Measurements from ENCODE around the gene GGCX.

The GGCX gene

GRCh38 chr2:85578243-85579180 is 17.2 kb upstream of the GGCX start:
- TF ChIP-seq CTCF (conservative IDR thresholded peaks at IDR 0.05; ENCODE audit: low read depth, low read length): no peak
- no peak overlapping the region for H3K4me3 ChIP-seq (ENCODE audit: low read length)
- no peak for DNase-seq (ENCODE audit: low read depth)

GRCh38 chr2:85577386-85578242 is 16.3 kb upstream of the GGCX start, which contains the start of gene VAMP8:
Gene VAMP8 (plus strand): TSS chr2:85577586. CDS start chr2:85577647, 61 bp downstream.
- TF ChIP-seq CTCF (conservative IDR thresholded peaks at IDR 0.05; ENCODE audit: low read depth, low read length): no peak
- DNase-seq (ENCODE audit: low read depth): no peak
- H3K4me3 ChIP-seq (ENCODE audit: low read length): no peak within 1 kb of the TSS

GRCh38 chr2:85577063-85577385 is 15.7 kb upstream of the GGCX start:
- DNase-seq (ENCODE audit: low read depth): no peak
- TF ChIP-seq CTCF (conservative IDR thresholded peaks at IDR 0.05; ENCODE audit: low read depth, low read length): no peak
- no peak overlapping the region for H3K4me3 ChIP-seq (ENCODE audit: low read length)

- DNase-seq (ENCODE audit: low read depth): no peak
- H3K4me3 ChIP-seq (ENCODE audit: low read length): no peak overlapping the region
- no peak for TF ChIP-seq CTCF (conservative IDR thresholded peaks at IDR 0.05; ENCODE audit: low read depth, low read length)
Measured at GRCh38 chr2:85575739-85576138, 14.4 kb upstream of the GGCX start.

- TF ChIP-seq CTCF (conservative IDR thresholded peaks at IDR 0.05; ENCODE audit: low read depth, low read length): no peak
- H3K4me3 ChIP-seq (ENCODE audit: low read length): no peak overlapping the region
- no peak for DNase-seq (ENCODE audit: low read depth)
Measured at GRCh38 chr2:85566265-85566664, 5.0 kb upstream of the GGCX start.

GRCh38 chr2:85564144-85564563 is 2.9 kb upstream of the GGCX start:
- DNase-seq (ENCODE audit: low read depth): no peak

More at GRCh38 chr2:85564144-85564563, 2.9 kb upstream of the GGCX start:
- TF ChIP-seq CTCF (conservative IDR thresholded peaks at IDR 0.05; ENCODE audit: low read depth, low read length): no peak
- H3K4me3 ChIP-seq (ENCODE audit: low read length): no peak overlapping the region
